Neutrophil (primary cell): ENCODE results near the gene KLHL13.

Experiments used
- H3K27ac ChIP-seq: fragments of 200-600 bp; sonication (generic); 2 replicates; pipeline ENCODE4 v1.5.1; 2016; ENCODE audit warnings: mild to moderate bottlenecking, moderate library complexity
- H3K27me3 ChIP-seq: fragments of 200-600 bp; sonication (generic); 2 replicates; pipeline ENCODE4 v1.6.0; 2016; ENCODE audit warnings: mild to moderate bottlenecking
- H3K36me3 ChIP-seq: fragments of 200-600 bp; sonication (generic); 2 replicates; pipeline ENCODE4 v1.5.1; 2017
- H3K4me1 ChIP-seq, 2 experiments: fragments of 200-600 bp in 1 of 2; sonication (generic) in 1 of 2; 1 replicate in 1 of 2; 2 replicates in 1 of 2; pipeline versions ENCODE4 v1.5.1 to v1.6.1; 2013 to 2016; ENCODE audit warnings: low read depth in 1 of 2, low read length in 1 of 2, mild to moderate bottlenecking in 1 of 2, moderate library complexity in 1 of 2; ENCODE audit not compliant: control insufficient read depth in 1 of 2, insufficient read depth in 1 of 2
- H3K4me3 ChIP-seq, 2 experiments: fragments of 200-600 bp in 1 of 2; sonication (generic) in 1 of 2; 1 replicate in 1 of 2; 2 replicates in 1 of 2; pipeline ENCODE4 v1.5.1; 2013 to 2016; ENCODE audit warnings: low read depth in 1 of 2, low read length in 1 of 2, mild to moderate bottlenecking in 1 of 2, moderate library complexity in 1 of 2
- H3K9me3 ChIP-seq: fragments of 200-600 bp; sonication (generic); 2 replicates; pipeline ENCODE4 v1.5.1; 2016
- TF ChIP-seq, protein P1 (sequence below): fragments of 200-600 bp; sonication (generic); IDR thresholded peaks from 2 replicates; pipeline ENCODE4 v1.5.1; 2016; ENCODE audit warnings: antibody characterized with exemption

KLHL13 gene

DNA sequence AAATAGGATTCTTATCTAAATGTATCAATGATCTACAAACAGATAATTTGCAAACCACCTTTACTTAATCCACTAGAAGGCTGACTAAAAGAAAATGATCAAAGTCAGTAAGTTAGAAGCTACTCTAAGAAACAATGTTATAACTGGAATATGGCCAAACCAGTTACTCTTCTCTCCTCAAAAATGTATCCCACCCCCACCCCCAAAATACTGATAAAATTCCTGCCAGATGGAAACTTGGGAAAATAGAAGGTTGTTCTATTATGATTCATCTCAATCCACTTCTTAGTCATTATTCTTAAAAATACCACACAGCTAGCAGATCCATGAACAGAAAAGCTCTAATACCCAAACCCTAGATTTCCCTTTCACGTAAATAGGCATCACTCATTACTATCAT lies 206.4 kb downstream of the KLHL13 start:
- no peaks in the 10 kb centered on the region for H3K27me3 ChIP-seq
- H3K4me1 ChIP-seq, result no peaks in the 10 kb centered on the region
- H3K27ac ChIP-seq, result no peak overlapping the region
- H3K9me3 ChIP-seq, result no peaks in the 10 kb centered on the region
- no peak overlapping the region for H3K4me3 ChIP-seq
- TF ChIP-seq, protein P1, sequence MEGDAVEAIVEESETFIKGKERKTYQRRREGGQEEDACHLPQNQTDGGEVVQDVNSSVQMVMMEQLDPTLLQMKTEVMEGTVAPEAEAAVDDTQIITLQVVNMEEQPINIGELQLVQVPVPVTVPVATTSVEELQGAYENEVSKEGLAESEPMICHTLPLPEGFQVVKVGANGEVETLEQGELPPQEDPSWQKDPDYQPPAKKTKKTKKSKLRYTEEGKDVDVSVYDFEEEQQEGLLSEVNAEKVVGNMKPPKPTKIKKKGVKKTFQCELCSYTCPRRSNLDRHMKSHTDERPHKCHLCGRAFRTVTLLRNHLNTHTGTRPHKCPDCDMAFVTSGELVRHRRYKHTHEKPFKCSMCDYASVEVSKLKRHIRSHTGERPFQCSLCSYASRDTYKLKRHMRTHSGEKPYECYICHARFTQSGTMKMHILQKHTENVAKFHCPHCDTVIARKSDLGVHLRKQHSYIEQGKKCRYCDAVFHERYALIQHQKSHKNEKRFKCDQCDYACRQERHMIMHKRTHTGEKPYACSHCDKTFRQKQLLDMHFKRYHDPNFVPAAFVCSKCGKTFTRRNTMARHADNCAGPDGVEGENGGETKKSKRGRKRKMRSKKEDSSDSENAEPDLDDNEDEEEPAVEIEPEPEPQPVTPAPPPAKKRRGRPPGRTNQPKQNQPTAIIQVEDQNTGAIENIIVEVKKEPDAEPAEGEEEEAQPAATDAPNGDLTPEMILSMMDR, result no peak
- H3K36me3 ChIP-seq, result no peaks in the 10 kb centered on the region

DNA sequence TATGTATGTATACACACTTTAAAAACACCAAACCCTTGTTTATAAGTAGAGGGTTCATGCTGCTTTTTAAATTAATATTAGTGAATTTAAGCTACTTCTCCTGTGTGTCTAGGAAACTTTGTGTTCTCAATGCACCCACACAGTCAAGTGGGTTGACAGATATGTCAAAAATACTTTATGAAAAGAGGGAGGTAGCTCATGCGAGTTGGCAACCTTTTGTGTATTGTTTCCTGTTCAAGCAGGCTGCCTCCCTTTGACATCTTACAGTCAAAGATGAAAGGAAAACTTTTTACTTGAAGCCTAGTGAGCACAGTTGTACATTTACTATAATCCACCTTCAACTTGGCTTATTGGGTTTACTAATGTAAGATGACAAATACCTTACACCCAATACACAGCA lies 218.4 kb downstream of the KLHL13 start:
- Histone ChIP-seq H3K4me1 (no peaks in the 10 kb centered on the region), H3K36me3 (no peaks in the 10 kb centered on the region), H3K9me3 (no peaks in the 10 kb centered on the region), H3K27ac (no peak overlapping the region), H3K27me3 (no peaks in the 10 kb centered on the region), H3K4me3 (no peak overlapping the region)
- TF ChIP-seq, protein P1, result no peak

DNA sequence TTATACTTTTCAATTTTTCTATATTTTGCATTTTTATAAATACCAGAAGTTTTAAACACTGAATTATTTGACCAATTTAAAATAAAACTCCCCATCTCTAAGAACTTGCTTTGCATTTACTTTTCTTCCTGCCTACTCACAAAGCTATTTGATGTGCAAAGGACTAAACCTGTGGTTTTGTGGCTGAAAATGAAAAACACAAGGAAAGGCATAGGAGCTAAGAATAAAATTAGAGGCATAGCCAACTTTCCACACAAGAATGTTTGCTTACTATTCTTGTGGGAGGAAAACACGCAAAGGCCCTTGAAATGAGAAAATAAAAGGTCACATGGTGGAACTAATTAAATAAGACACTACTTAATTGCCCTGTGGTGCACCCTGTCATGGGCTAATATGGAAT lies 221.2 kb downstream of the KLHL13 start:
- Histone ChIP-seq H3K9me3 (no peaks in the 10 kb centered on the region), H3K4me3 (no peak overlapping the region), H3K36me3 (no peaks in the 10 kb centered on the region), H3K4me1 (no peaks in the 10 kb centered on the region), H3K27me3 (no peaks in the 10 kb centered on the region), H3K27ac (no peak overlapping the region)
- TF ChIP-seq, protein P1, result no peak

DNA sequence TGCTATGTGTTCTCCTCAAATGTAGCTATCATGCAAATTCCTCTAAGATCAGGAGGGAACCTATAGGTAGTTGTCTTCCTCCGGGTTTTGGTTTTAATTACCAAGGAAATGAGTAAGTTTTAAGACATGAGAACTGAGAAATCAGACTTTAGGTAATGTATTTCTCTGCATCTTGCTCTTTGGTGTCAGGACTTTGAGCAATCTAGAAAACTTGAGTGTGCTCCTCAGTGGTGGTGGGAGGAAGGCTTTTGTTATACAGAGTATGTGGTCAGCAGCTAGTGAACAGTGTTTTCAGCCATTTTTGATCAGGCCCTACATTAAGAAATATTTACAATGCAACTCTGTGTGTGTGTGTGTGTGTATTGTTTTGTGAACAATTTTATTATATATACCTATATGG lies 224.1 kb downstream of the KLHL13 start:
- Histone ChIP-seq H3K27ac (no peak overlapping the region), H3K9me3 (no peaks in the 10 kb centered on the region), H3K4me1 (no peaks in the 10 kb centered on the region), H3K36me3 (no peaks in the 10 kb centered on the region), H3K27me3 (no peaks in the 10 kb centered on the region), H3K4me3 (no peak overlapping the region)
- TF ChIP-seq, protein P1, result no peak

DNA sequence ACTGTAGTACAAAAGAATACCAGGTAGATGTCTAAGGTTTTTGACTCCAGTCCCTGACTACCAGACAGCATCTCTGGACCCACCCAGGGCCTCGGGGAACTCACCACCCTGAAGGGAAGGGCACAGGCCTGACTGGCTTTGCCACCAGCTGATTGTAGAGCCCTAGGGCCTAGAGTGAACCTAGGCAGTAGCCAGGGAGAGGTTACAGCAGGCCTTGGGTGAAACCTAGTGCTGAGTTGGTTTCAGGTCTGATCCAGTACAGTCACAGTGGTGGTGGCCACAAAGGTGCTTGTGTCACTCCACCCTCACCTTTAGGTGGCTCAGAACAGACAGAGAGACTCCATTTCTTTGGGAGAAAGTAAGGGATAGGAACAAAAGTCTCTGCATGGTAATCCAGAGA lies 244.8 kb downstream of the KLHL13 start:
- Histone ChIP-seq H3K4me3 (no peak overlapping the region), H3K4me1 (no peaks in the 10 kb centered on the region), H3K27ac (no peak overlapping the region), H3K9me3 (no peaks in the 10 kb centered on the region), H3K36me3 (no peaks in the 10 kb centered on the region), H3K27me3 (no peaks in the 10 kb centered on the region)
- TF ChIP-seq, protein P1, result no peak

DNA sequence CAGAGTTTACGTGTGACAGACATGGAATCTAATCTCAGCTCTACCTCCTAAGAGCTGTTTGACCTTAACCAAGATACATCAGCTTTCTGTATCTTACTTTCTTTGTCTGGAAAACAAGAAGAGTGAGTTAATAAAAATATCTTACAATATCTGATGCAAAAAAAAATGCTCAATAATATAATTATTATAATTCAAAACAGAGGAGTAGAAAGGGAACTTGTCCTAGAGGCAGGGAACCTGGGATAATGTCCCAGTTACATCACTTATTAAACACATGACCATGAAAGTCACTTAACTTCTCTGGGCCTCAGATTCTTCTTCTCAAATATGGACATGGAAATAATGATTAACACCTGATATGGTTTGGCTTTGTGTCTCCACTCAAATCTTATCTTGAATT lies 256.1 kb downstream of the KLHL13 start:
- TF ChIP-seq, protein P1, result no peak
- Histone ChIP-seq H3K36me3 (no peaks in the 10 kb centered on the region), H3K4me3 (no peak overlapping the region), H3K9me3 (no peaks in the 10 kb centered on the region), H3K27me3 (no peaks in the 10 kb centered on the region), H3K27ac (no peak overlapping the region), H3K4me1 (no peaks in the 10 kb centered on the region)
